A549 (cell line): Measurements from ENCODE around the gene CCDC60. TPM values are rescaled to one million over a fixed set of nuclear protein-coding genes. Genes with fewer than 3 reads are reported as not detected.

Source experiments
- ATAC-seq, 2 experiments: fragments of 200-7000 bp in 1 of 2; fragments of >200 bp in 1 of 2; cut with Nextera tagmentation in 1 of 2; cut with Tn5 transposase in 1 of 2; 3 replicates each; pipeline versions ENCODE4 v1.8.0 to v1.9.1; 2018 to 2020; ENCODE audit warnings: mild to moderate bottlenecking in 1 of 2, moderate library complexity in 1 of 2
- CTCF ChIA-PET: fragments of 300-600 bp; sonication (Branson Sonifier 250); formaldehyde crosslinking; extraction: SDS; loops from one replicate; lab custom pipeline; 2021; ENCODE audit warnings: antibody characterized with exemption, inconsistent platforms; lab: Yijun Ruan, JAX
- POLR2A ChIA-PET: fragments of 350-600 bp; formaldehyde crosslinking; extraction: SDS; loops from one replicate; lab custom pipeline; 2021; ENCODE audit warnings: antibody characterized with exemption, inconsistent platforms; lab: Yijun Ruan, JAX
- DNase-seq, 2 experiments: peaks; one replicate each; pipeline versions ENCODE4 v3.0.0 to v3.0.0-alpha.2; 2011 to 2016; ENCODE audit warnings: low read depth in 1 of 2, low spot score in 1 of 2
- FAIRE-seq: peaks from 2 replicates; lab custom pipeline; 2011; peaks lifted over from hg19 to GRCh38; lab: Jason Lieb, UNC
- H3K27ac ChIP-seq, 2 experiments: fragments of >200 bp; sonication (Bioruptor Twin); formaldehyde crosslinking; 3 replicates each; pipeline ENCODE4 v1.5.1; 2016 to 2017
- H3K4me1 ChIP-seq: fragments of >200 bp; sonication (Bioruptor Twin); formaldehyde crosslinking; 3 replicates; pipeline ENCODE4 v1.6.1; 2016
- H3K4me2 ChIP-seq: fragments of >200 bp; sonication (Bioruptor Twin); formaldehyde crosslinking; 3 replicates; pipeline ENCODE4 v1.6.1; 2016
- H3K4me3 ChIP-seq: fragments of >200 bp; sonication (Bioruptor Twin); formaldehyde crosslinking; 3 replicates; pipeline ENCODE4 v1.5.1; 2016
- H3K9me3 ChIP-seq: fragments of >200 bp; sonication (Bioruptor Twin); formaldehyde crosslinking; 3 replicates; pipeline ENCODE4 v1.6.1; 2016
- CBX2 ChIP-seq: fragments of 200-600 bp; sonication (generic); IDR thresholded peaks from 2 replicates; pipeline ENCODE4 v1.6.1; 2016; ENCODE audit warnings: low read depth, mild to moderate bottlenecking, borderline replicate concordance
- CTCF ChIP-seq: fragments of >200 bp; sonication (Bioruptor Twin); formaldehyde crosslinking; IDR thresholded peaks from 3 replicates; pipeline ENCODE4 v1.5.1; 2016
- EHMT2 ChIP-seq: fragments of 200-600 bp; sonication (generic); IDR thresholded peaks from 2 replicates; pipeline ENCODE4 v1.6.1; 2016; ENCODE audit warnings: antibody characterized with exemption, low read depth, mild to moderate bottlenecking, moderate library complexity
- ELK1 ChIP-seq: fragments of 150-350 bp; IDR thresholded peaks from 2 replicates; pipeline ENCODE4 v1.6.1; 2014; ENCODE audit warnings: low read depth, mild to moderate bottlenecking, low read length
- ESRRA ChIP-seq: fragments of 150-350 bp; IDR thresholded peaks from 2 replicates; pipeline ENCODE4 v1.6.1; 2014; ENCODE audit warnings: mild to moderate bottlenecking, low read length, borderline replicate concordance
- HOXB5 ChIP-seq: fragments of 250-450 bp; sonication (Bioruptor Pico); IDR thresholded peaks from 2 replicates; pipeline ENCODE4 v1.5.0; 2020; ENCODE audit warnings: mild to moderate bottlenecking, moderate library complexity
- KDM5A ChIP-seq: fragments of 200-600 bp; sonication (generic); IDR thresholded peaks from 2 replicates; pipeline ENCODE4 v1.6.1; 2016; ENCODE audit warnings: antibody characterized with exemption, mild to moderate bottlenecking
- MYC ChIP-seq: IDR thresholded peaks from 2 replicates; pipeline ENCODE4 v1.6.1; 2012; ENCODE audit warnings: mild to moderate bottlenecking, inconsistent platforms, low read length, improper control_type of control experiment, borderline replicate concordance
- NPAS2 ChIP-seq: fragments of 250-450 bp; sonication (Bioruptor Pico); IDR thresholded peaks from 2 replicates; pipeline ENCODE4 v1.8.0; 2022; ENCODE audit warnings: mild to moderate bottlenecking, moderate library complexity, borderline replicate concordance
- PHF8 ChIP-seq: fragments of 200-600 bp; sonication (generic); IDR thresholded peaks from 2 replicates; pipeline ENCODE4 v1.6.1; 2016; ENCODE audit warnings: low read depth, mild to moderate bottlenecking, antibody characterized with exemption, moderate library complexity, borderline replicate concordance
- RARB ChIP-seq: fragments of 250-450 bp; sonication (Bioruptor Pico); IDR thresholded peaks from 2 replicates; pipeline ENCODE4 v1.8.0; 2021; ENCODE audit warnings: mild to moderate bottlenecking, moderate library complexity
- REST ChIP-seq: fragments of 200-600 bp; sonication (generic); IDR thresholded peaks from 2 replicates; pipeline ENCODE4 v1.6.1; 2016; ENCODE audit warnings: antibody characterized with exemption, mild to moderate bottlenecking, moderate library complexity
- TP53 ChIP-seq: fragments of 250-450 bp; sonication (Bioruptor Pico); IDR thresholded peaks from 2 replicates; pipeline ENCODE4 v1.5.0; 2021; ENCODE audit warnings: mild to moderate bottlenecking, moderate library complexity
- ZC3H11A ChIP-seq: fragments of 450-650 bp; IDR thresholded peaks from 2 replicates; pipeline ENCODE4 v1.6.1; 2014; ENCODE audit warnings: antibody characterized with exemption, mild to moderate bottlenecking
- WGBS: methylation state at CpG from one replicate; pipeline ENCODE4 v1.1.6; 2017; ENCODE audit errors: missing lambda C conversion rate; 5-methylcytosine and 5-hydroxymethylcytosine counted together
- polyA plus RNA-seq, 4 experiments: library from polyadenylated mRNA; depleted of rRNA in 3 of 4; stranded (reverse); fragments of >200 nt; fragmentation: RNase III in 1 of 4; extraction: RNeasy Plus Mini Kit Qiagen cat#74134 plus additional on column Dnase treatment in 1 of 4; gene quantifications; 2 replicates in 3 of 4; 3 replicates in 1 of 4; pipeline ENCODE4 v1.2.3, GENCODE V29; 2011 to 2017
- TF ChIP-seq, protein P1 (sequence below): fragments of >200 bp; sonication (Bioruptor Twin); formaldehyde crosslinking; IDR thresholded peaks from 2 replicates; pipeline ENCODE4 v1.6.1; 2016

The CCDC60 gene
- polyA plus RNA-seq, 2 of the 4 experiments (the other 2 are of a cell fraction): 0.09 TPM; not detected in 1

DNA sequence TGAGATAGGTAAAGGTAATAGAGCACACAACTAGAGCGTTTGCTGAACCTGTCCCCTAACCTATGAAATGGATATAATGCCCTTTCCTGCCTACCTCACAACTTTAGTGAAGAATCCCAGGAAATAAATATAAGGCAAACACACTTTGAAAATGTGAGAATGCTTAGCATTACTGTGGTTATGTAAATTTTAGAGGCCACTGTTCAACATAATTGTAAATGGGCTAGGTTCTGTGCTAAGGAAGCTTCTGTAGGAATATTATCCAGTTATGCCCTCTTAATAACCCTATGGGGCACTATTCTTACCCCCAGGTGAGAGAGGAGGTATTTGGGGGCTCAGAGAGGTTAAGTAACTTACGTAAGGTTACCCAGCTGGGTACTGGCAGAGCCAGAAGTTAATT is 166.5 kb downstream of the CCDC60 start:
- no peak overlapping the region for H3K4me2 ChIP-seq
- no peak overlapping the region for H3K27ac ChIP-seq
- no peaks in the 10 kb centered on the region for H3K9me3 ChIP-seq
- no peak for FAIRE-seq
- TF ChIP-seq ESRRA: no peak
- TF ChIP-seq, protein P1, sequence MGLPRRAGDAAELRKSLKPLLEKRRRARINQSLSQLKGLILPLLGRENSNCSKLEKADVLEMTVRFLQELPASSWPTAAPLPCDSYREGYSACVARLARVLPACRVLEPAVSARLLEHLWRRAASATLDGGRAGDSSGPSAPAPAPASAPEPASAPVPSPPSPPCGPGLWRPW: no peak
- H3K4me1 ChIP-seq: no peaks in the 10 kb centered on the region
- no peak overlapping the region for H3K4me3 ChIP-seq
- no peak for ATAC-seq
- CTCF ChIA-PET: no interaction called here
- POLR2A ChIA-PET: no interaction called here
- WGBS: 8% methylated on average over 2 of the region's 2 CpGs
- DNase-seq: no peak

GRCh38 chr12:119505001-119505400 is 170.5 kb downstream of the CCDC60 start:
- H3K9me3 ChIP-seq: no peaks in the 10 kb centered on the region
- H3K27ac ChIP-seq: no peak overlapping the region
- no peak overlapping the region for H3K4me3 ChIP-seq
- FAIRE-seq: no peak
- no peak overlapping the region for H3K4me2 ChIP-seq
- POLR2A ChIA-PET: no interaction called here
- H3K4me1 ChIP-seq: no peaks in the 10 kb centered on the region
- CTCF ChIA-PET: no interaction called here
- TF ChIP-seq CTCF (no peak), HOXB5 (CRISPR knock-in tag) (no peak), KDM5A (no peak), ELK1 (no peak), NPAS2 (CRISPR knock-in tag) (no peak), RARB (no peak), MYC (no peak), PHF8 (no peak), ZC3H11A (no peak)
- TF ChIP-seq, all 56 proteins: peak for 0
- DNase-seq (no peak), ATAC-seq (no peak)
- WGBS: 28% methylated on average over 6 of the region's 6 CpGs

DNA sequence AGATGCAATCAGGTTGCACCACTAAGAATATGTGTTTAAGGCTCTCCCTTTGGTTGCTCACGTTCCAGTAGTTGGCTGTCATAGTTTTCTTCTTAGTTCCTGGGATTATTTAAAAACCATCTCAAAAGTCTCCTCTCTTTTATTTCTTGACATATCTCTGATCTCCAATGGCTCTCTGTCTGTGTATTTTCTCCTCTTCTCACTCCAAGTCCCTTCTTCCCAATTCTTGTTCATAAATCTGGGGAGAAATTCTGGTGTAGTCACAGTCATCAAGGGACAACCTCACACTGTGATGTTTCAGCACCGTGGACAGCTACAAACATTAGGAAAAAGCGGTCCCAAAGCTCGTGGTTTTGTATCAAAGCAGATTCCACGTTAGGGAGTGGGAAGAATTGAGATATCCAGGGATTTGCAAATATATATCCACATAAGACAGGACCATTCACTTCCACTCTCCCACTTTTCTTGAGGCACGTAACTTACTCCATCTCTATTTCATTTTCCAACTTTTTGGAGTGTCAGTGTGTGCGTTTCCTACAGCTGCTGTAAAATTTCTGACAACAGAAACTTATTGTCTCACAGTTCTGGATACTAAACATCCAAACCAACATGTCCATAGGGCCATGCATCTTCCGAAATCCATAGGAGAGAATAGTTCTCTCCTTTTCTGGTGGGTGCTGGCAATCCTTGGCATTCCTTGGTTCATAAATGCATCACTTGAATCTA is 178.4 kb downstream of the CCDC60 start:
- 3% methylated on average over 8 of the region's 8 CpGs for WGBS
- TF ChIP-seq REST (peak; percentile 96), EHMT2 (peak; percentile 84), CBX2 (no peak), TP53 (no peak)
- H3K4me1 ChIP-seq: no peaks in the 10 kb centered on the region
- POLR2A ChIA-PET: no interaction called here
- no peak overlapping the region for H3K4me3 ChIP-seq
- CTCF ChIA-PET: no interaction called here
- no peak overlapping the region for H3K4me2 ChIP-seq
- H3K9me3 ChIP-seq: no peaks in the 10 kb centered on the region
- H3K27ac ChIP-seq: no peak overlapping the region
- ATAC-seq (no peak; a peak in 1 of 6 replicates), DNase-seq (no peak), FAIRE-seq (no peak)
